SH-SY5Y (cell line): ENCODE data around the gene ENAH.

Experiments used
- GATA2 ChIP-seq: IDR thresholded peaks from 2 replicates; pipeline ENCODE4 v1.6.1; 2011; ENCODE audit warnings: mild to moderate bottlenecking, low read depth, low read length
- GATA3 ChIP-seq: IDR thresholded peaks from 2 replicates; pipeline ENCODE4 v1.6.1; 2011; ENCODE audit warnings: low read depth, mild to moderate bottlenecking, low read length, moderate library complexity

Gene ENAH

GRCh38 chr1:225506727-225507126, 146.2 kb downstream of the ENAH start:
- TF ChIP-seq GATA3: no peak
- no peak for TF ChIP-seq GATA2

GRCh38 chr1:225504776-225505175, 148.1 kb downstream of the ENAH start:
- TF ChIP-seq GATA3 (no peak), GATA2 (no peak)

GRCh38 chr1:225500624-225501192, 152.2 kb downstream of the ENAH start:
- no peak for TF ChIP-seq GATA3
- no peak for TF ChIP-seq GATA2

GRCh38 chr1:225498549-225499136, 154.3 kb downstream of the ENAH start:
- TF ChIP-seq GATA3 (no peak), GATA2 (no peak)

- TF ChIP-seq GATA2 (no peak), GATA3 (no peak)
These were observed 158.0 kb downstream of the ENAH start for GRCh38 chr1:225494789-225495359.

- no peak for TF ChIP-seq GATA3
- TF ChIP-seq GATA2: no peak
These were observed 159.2 kb downstream of the ENAH start for GRCh38 chr1:225493591-225494246.

GRCh38 chr1:225488676-225489075, 164.2 kb downstream of the ENAH start:
- TF ChIP-seq GATA2 (no peak), GATA3 (no peak)

DNA sequence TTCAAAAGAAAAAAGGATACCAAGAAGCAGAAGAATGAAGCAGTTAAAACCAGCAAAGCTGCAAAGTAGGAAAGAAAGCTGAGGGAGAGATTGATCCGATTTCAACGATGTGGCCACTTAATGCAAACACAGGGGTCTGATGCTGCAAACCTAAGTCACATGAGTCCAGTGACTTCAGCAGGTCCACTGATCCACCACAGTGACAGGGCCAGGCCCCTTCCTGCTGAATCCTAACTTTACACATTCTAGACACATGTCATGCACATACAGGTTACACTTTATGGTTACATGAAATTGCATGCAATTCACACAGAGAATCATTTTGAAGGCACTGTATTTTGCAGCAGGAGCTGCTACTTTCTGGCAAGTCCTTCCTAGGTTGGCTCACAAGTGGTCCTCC, 166.1 kb downstream of the ENAH start:
- TF ChIP-seq GATA2: no peak
- TF ChIP-seq GATA3: no peak

DNA sequence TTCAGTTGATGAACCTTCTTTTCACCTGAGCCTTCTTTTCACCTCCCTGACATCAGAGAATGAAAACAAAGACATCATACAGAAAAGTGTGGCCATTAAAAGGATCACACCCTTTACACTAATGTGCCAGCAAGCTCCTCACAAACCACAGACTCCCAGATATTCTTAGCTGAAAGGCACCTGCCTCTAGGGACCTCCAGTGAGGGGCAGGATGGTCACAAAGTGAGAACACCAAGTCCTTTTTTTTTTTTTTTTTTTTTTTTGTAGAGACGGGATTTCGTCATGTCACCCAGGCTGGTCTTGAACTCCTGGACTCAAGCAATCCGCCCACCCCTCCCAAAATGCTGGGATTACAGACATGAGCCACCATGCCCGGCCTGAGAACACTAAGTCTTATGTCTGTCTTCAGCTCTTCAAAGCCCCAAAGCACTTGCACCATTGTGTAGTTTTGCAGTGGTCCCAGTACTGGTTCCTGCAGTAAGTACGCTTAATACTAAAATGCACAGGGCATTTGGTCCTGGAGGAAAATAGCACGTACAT, 166.9 kb downstream of the ENAH start:
- TF ChIP-seq GATA3 (no peak), GATA2 (no peak)

- no peak for TF ChIP-seq GATA3
- no peak for TF ChIP-seq GATA2
These were observed 167.7 kb downstream of the ENAH start for GRCh38 chr1:225485226-225485625.

GRCh38 chr1:225484657-225485214, 168.2 kb downstream of the ENAH start:
- TF ChIP-seq GATA2: no peak
- no peak for TF ChIP-seq GATA3

- TF ChIP-seq GATA3 (no peak), GATA2 (no peak)
These were observed 168.9 kb downstream of the ENAH start for GRCh38 chr1:225483818-225484656.

GRCh38 chr1:225482421-225482950, 170.4 kb downstream of the ENAH start:
- no peak for TF ChIP-seq GATA3
- TF ChIP-seq GATA2: no peak
